GM19468 (cell line): ENCODE results near the gene PRSS27.
A peak's percentile ranks its signal among the peaks of the same experiment; 100 is the strongest.
"Not testable (repeated sequence)": the region's sequence is repeated elsewhere in the genome, so short reads cannot be mapped to it uniquely, and the experiment has no call there.

Experiments
- ATAC-seq: cut with Tn5 transposase; IDR thresholded peaks from one replicate; pipeline ENCODE4 v1.9.1; 2021; ENCODE audit warnings: mild to moderate bottlenecking, moderate library complexity, moderate number of reproducible peaks; ENCODE audit not compliant: unreplicated experiment; ENCODE audit errors: extremely low read depth

The PRSS27 gene

DNA sequence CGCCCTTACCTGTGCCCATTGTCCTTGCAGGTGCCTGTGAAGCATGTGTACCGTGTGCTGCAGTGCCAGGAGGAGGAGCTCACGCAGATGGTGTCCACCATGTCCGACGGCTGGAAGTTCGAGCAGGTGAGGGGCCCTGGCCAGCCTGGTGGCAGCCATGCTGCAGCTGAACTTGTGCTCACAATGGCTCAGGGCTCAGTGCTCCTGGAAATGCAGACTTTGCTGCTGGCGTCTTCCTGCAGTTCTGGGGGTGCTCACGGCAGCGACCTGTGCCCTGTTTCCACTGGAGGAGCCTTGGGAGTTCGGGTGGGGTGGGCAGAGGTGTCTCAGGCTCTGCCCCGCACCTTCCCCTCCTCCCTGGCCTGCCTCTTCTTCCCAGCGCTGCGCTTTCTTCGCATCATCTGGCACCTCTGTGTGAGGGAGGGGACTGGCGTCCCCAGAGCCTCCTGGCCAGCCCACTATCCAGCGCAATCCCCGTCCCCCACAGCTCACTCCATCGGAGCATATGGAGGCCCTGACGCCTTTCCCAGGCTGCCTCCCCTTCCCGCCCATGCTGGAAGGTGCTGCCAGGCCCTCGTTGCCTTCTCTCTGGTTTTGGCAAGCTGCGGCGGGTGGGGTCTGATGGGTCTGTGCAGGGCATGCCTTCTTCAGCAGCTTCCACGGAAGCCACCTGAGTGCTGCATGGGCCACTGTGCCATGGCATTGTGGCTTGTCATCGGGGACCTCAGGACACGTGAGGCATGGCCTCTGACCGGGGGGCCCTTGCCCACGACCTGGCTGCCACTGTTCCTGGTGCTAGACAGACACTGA, 20.0 kb downstream of the PRSS27 start:
- ATAC-seq: no peak

GRCh38 chr16:2698965-2699750, 20.9 kb downstream of the PRSS27 start:
- no peak for ATAC-seq

DNA sequence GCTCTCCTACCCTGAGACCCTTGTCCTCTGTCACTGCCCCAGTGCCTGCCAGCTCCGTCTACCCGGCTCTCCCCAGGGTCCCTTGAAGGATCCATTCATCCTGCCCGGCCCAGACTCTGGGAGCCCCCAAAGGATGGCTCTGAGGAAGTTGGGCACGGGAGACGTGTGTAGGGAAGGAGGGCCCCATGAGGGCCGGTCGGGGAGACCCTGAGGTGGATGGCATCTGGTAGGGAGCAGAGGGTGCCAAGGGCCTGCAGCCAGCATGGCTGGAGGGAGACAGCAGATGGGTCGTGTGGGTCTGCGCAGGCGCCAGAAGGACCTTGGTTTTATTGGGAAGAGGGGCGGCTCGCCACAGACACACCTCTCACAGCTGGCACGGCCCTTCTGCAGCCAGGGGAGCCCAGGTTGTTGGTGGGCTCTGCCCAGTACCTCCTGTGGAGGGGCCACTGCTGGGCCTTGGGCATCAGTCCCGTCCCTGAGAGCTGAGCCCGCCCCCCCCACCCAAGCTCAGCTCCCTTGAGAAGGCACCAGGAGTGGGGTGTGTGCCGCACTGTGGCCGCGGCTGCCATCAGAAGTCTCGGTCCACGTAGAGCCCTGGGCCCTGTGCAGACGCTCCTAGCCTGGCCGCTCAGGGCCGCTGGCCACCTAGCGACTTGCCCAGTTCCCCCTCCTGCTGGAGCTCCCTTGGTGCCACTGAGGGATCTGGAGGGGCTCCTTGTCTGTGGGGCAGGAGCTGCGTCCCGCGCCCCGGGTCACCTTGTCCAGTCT, 21.7 kb downstream of the PRSS27 start:
- ATAC-seq: no peak

DNA sequence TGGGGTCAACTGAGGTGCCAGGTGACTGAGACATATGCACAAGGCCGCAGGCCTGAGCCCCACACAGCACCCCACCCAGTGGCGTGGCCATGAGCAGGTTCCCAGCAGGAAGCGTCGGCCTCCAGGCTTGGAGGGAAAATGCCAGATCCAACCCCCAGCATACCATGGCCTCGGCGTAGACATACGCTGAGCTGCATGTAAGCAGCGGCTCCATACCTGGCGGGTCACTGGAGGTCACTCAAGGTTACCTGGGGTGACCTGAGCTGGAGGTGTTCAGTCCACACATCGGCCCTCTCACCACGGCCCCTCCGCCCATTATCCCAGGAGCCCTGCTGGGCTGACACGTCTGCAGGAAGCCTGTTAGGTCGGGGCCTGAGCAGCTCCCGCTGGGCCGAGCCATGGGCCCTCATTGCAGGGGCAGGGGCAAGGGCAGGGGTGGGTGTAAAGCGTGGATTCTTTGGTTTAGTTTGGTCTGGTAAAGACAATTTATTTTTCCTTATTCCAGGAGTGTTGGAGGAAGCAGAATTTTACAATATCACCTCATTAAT, 22.5 kb downstream of the PRSS27 start:
- ATAC-seq: no peak

- ATAC-seq: not testable (repeated sequence)
These were observed 23.3 kb downstream of the PRSS27 start for GRCh38 chr16:2696601-2697250.

DNA sequence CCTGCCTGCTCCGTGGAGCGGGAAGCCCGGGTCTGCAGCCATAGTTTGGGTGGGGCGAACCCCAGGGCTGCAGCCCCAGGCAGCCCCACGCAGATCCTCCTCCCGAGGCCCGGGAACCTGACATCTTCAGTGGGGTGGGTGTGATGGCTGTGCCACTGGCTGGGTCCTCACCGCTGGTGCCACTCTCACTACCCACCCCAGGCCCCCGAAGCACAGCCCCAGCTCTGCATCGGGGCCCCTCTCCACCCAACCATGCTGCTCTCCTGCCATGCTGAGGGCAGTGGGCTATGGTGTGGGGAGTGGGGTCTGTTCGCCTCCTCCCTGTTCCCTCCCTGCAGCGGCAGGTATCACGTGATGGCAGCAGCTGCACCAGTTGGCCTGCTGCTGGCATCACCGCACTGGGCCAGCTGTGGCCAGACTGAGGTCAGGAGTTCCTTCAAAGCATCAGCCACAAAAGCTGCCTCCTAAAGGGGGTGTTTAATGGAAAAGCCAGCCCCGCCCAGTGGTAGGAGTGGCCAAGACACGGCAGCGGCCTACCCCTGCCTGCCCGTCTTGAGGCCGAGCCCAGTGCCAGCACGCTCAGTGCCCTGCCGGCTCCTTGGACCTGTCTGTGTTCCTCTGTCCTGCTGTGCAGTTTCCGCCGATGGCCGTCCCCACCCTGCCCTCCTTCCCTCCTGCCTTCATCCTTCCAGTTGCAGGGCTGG, 26.9 kb downstream of the PRSS27 start:
- no peak for ATAC-seq

DNA sequence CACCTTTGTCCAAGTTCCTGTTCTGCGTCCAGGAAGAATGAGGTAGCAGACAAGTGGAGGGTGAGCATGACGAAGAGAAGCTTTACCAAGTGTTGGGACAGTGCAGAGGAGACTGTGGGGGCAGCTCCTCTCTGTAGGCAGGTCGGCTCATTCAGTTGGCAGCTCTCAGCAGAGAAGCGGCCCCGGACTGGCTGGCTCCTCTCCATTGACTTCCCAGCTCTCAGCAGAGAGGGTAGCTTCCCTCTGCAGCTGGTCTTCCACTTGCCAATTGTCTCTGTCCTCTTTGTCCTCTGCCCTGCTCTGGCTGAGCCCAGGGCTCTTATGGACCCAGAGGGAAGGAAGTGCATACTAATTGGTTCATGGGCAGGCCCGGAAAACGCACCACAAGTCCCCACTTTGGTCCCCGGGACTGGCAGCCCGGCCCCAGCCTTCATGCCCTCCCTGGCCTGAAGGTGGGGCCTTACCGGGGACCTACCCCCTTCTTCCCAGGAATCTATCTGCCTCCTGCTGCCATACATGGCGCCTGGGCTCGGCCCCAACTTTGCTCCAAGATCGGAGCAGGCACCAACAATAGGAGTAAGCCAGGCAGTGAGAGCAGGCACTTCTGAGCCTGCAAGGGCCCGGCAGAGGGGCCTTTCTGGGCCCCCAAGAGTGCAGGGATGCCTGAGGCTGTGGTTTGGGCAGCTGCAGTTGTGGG, 27.6 kb downstream of the PRSS27 start:
- no peak for ATAC-seq

DNA sequence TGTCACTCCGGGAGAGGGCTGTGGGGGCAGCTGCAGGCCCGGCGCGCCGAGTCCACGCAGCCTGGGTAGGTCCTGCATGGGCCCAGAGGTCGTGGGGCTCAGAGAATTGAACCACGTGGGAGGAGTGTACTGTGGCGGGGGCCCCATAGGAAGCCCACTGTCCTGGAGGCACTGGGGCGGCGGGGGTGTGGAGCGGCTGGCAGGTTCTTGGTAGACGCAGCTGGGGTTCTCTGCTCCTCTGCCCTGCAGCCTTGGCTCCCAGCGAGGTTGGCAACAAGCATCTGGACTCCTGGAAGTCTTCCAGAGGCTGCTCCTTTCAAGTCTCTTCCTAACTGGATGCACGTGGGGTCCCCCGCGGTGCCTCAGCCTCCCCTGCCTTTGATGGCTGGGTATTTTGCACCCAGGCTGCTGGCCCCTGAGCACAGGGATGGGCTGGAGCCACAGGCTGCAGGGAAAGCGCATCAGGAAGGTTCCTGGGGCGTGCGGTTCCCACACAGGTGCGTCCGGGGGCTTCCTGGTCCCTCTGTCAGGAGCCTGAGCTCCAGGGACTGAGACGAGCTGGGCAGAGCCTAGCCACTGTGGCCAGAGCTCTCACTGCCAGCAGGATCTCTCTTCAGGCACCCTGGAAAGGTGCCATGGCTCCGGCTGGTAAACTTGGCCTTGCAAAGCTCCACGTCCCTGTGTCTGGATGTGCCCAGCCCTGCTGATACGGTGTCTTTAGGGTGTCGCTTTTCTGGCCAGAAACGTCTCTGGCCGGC, 28.4 kb downstream of the PRSS27 start:
- no peak for ATAC-seq

DNA sequence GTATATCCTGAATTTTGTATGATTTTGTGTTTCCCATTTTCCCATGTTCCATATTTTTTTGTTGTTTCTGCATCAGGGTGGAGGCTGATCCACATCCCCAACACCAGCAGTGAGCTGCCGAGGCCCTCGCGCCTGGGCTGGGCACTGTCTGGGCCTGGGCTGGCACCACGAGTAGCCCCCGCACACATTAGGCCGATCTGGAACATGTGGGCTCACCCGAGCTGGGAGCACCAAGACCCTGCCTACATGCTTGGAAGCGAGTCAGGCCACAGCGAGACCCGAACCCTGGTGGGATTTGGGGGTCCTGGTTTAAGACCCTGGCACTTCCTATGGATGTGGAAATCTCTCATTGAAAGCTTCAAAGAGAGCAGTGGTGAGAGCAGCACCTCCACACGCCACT, 29.2 kb downstream of the PRSS27 start:
- ATAC-seq: no peak

GRCh38 chr16:2689968-2690801, 29.8 kb downstream of the PRSS27 start:
- no peak for ATAC-seq

DNA sequence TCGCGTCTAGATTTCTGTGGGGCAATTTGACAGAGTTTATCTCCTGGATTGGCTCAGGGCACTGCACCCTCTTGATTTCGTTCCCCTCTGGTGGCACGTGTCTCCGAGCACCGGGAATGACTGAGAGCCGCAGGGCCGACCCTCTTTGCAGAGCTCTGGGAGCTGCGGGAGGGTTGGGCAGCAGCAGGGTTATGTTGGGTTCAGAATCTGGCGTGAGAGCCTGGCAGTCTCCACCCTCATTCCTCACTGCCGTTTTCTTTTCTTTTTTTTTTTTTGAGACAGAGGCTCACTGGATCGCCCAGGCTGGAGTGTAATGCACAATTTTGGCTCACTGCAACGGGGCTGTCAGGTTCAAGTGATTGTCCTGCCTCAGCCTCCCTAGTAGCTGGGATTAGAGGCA, 30.6 kb downstream of the PRSS27 start:
- not testable (repeated sequence) for ATAC-seq

- ATAC-seq: no peak
These were observed 32.3 kb downstream of the PRSS27 start for GRCh38 chr16:2687531-2688308.

DNA sequence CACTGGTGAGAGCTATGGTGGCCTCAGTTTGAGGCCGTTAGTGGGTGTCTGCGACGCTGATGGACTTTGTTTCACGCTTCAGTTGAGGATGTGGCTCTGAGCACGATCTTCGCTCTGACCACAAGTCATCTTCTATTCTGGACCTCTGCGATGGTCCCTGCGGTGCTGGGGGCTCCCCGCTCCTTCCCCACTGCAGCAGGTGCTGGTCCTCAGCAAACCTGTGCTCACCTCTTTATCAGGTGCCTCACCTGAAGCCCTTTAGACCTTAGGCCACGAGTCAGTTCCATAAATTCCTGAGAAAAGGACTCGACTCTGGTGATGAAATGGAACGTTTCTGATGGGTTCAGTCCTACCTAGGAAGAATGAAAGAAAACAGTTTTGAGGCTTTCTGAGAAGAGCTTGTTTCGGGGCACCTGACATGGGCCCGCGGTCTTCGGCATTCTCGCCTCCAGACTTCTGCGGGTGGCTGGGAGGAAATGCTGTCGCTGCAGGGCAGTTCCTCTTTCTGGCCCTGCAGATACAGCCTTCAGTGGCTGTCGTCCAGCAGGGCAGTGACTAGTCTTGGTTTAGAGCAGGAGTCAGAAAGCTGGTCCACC, 33.0 kb downstream of the PRSS27 start:
- ATAC-seq: peak; percentile 20

GRCh38 chr16:2686075-2686474, 33.9 kb downstream of the PRSS27 start:
- not testable (repeated sequence) for ATAC-seq

GRCh38 chr16:2683041-2683440, 37.0 kb downstream of the PRSS27 start:
- not testable (repeated sequence) for ATAC-seq
